Measurements from ENCODE around the gene TBC1D25.
A peak's percentile ranks its signal among the peaks of the same experiment; 100 is the strongest.

Gene TBC1D25

DNA sequence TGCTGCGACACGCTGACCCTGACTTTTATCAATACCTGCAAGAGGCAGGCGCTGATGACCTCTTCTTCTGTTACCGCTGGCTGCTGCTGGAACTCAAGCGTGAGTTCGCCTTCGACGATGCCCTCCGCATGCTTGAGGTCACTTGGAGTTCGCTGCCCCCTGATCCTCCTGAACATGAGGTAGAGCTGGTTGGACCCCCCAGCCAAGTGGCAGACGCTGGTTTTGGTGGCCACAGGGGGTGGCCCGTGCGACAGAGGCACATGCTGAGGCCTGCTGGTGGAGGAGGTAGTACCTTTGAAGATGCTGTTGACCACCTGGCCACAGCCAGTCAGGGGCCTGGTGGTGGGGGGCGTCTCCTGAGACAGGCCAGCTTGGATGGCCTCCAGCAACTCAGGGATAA lies 20.5 kb downstream of the TBC1D25 start:
- DNase-seq (ENCODE audit: low read depth in 3 of 3): no peak

DNA sequence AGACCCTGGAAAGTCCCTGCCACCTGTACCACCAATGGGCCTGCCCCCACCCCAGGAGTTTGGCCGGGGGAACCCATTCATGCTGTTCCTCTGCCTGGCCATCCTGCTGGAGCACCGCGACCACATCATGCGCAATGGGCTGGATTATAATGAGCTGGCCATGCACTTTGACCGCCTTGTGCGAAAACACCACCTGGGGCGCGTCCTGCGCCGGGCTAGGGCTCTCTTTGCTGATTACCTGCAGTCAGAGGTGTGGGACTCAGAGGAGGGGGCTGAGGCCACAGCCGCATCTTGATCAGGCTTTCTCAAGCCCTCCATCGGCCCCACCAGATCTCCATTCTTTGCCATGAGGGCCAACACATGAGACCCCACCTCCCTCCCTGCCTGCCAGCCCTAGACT lies 21.2 kb downstream of the TBC1D25 start:
- no peak for DNase-seq (ENCODE audit: low read depth in 3 of 3)

DNA sequence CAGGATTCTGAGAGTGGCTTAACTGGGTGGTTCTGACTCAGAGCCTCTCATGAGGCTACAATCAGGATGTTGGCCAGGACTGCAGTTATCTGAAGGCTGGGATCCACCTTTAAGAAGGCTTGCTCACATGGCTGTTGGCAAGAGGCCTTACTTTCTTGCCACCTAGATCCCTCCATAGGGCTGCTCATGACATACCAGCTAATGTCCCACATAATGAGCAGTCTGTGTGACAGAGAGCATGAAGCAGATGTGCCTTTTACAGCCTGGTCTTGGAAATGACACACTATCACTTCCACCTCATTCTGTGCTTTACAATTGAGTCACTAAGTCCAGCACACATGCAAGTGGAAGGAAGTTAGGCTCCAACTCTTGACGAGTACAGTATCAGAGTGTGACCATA lies 30.4 kb downstream of the TBC1D25 start:
- no peak for DNase-seq (ENCODE audit: low read depth in 3 of 3)

DNA sequence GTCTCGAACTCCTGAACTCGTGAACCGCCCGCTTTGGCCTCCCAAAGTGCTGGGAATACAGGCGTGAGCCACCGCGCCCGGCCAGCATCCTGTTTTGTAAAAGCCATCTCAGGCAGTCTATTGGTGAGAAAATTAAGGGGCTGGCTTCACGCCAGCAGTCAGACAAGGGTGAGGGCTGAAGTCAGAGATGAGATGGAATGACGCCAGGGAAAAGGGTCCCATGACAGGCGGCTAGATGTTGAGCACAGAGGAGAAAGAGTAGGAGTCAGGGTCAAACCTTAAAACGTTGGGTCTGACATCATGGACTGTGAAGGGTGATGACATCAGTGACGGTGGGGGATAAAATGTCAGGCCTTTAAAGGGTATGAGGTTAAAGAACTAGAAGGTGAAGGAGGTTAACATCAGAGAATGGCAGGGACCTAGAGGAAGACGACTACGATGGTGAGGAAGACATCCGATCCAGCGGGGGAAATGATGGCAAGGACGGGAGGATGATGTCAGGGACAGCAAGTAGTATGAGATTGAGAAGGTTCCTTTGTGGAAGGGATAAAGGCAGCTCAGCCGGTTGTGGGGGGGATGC lies 34.3 kb downstream of the TBC1D25 start:
- DNase-seq (ENCODE audit: low read depth in 3 of 3): peak in 1 of 3 experiments; percentile 2

DNA sequence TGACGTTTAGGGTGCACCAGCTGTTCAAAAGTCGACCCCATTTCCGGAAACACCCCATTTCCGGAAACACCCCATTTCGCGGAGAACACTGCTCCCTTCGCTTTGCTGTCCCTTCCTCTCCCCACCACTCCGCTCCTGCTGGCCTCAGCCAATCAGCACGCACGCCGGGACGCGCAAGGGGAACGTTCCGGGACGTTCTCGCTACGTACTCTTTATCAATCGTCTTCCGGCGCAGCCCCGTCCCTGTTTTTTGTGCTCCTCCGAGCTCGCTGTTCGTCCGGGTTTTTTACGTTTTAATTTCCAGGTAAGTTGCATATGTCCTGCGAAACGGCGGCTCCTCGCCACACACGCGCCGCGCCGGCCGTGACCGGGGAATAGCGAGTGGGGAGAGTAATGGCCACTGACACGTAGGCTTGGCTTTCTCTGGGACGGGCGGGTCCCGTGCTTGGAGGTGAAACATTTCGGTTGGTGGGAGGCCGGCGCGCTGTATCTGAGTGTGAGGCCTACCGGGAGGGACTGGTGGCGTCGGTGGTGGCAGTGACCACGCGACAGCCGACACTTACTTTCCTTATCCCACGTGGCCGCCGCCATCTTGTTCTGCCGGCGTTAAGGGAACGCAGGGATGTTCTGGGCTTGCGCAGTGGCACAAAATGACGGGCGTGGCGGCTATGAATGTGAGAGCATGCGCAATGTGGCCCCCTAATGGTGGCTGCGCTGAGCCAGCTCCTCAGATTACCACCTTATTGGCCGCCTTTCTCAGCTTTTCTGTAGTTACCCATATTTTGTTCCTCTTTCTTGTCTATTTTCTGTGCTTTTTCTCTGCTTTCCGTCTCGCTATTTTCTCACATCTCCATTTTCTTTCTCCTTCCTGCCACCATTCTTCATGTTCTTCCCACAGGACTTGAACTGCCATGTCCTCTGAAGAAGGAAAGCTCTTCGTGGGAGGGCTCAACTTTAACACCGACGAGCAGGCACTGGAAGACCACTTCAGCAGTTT lies 35.1 kb downstream of the TBC1D25 start, which contains the start of gene RBM3:
Gene RBM3, plus strand, starts transcription at position 215 of the 997 bp plus-strand sequence. Its CDS starts 697 bp downstream, at position 912.
- peak; percentile 73 to 85 (median 82) for DNase-seq (ENCODE audit: low read depth in 3 of 3)

DNA sequence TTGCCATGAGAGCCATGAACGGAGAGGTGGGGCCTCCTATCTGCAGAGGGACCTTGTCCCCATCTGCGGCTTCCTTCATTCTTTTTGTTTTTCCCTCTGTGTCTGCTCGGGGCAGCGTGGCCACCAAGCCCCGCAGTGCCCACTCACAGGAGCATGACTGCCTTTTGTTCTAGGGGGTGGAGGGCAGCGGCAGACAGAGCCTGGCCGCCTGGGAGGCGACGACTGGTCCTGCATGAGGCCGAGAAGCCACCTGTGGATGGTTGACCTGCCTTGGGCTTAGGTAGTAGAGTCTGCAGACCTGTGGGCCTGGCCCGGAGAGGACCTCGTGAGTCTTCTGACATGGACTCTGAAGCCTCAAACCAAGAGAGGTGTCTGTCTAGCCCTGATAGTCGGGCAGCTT lies 36.1 kb downstream of the TBC1D25 start:
- no peak for DNase-seq (ENCODE audit: low read depth in 3 of 3)

DNA sequence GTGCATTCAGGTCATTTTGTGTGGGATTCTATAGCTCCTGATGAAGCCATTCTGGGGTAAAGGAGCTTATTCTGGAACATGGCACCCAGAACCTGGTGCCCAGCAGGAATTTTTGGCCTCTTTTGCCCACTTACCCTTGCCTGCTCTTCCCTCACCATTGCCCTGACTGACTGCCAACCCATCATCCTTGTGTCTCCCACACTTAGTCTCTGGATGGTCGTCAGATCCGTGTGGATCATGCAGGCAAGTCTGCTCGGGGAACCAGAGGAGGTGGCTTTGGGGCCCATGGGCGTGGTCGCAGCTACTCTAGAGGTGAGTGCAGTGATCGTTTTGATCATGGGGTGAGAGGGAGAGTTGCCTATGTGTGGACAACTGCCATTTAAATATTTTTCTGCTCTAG lies 36.6 kb downstream of the TBC1D25 start:
- no peak for DNase-seq (ENCODE audit: low read depth in 3 of 3)

DNA sequence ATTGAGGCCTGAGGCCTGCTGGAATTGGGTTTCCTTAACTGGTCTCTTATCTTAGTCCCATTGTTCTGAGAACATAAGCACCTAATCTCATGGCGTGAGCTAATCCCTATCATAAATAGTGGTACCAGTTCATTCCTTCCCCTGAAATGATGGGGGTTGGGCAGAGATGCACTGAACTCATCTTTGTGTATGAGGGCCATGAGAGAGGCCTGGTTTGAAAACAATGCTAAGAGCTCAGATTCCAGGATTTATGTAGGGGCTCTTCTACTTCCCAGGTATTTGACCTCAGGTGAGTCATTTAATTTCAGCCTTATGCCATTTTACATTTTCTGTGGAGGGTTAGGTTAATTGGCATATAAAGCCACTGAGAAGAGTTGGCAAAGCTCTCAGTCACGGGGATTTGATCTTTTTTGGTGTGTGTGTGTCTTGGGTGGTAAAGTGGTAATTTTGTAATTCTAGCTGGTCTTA lies 39.2 kb downstream of the TBC1D25 start:
- no peak for DNase-seq (ENCODE audit: low read depth in 3 of 3)

DNA sequence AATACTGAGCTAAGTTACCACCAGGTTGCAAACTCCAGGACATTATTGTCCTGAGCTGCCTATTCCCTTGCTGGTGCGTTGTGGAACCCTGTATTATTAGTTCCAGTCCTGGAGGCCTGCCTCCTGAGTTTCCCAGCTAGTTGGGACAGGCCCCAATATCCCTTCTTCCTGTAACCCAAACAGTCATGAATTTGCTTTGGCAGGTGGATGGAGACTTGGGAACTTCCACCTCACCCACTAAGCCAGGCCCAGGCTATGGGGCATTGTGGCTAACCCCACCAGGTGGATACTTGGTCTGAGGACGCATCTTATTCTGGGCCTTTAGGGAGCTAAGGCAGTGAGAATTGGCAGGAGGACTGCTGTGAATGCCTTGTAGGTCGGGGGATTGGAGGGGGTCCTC lies 39.7 kb downstream of the TBC1D25 start:
- DNase-seq (ENCODE audit: low read depth in 3 of 3): no peak

DNA sequence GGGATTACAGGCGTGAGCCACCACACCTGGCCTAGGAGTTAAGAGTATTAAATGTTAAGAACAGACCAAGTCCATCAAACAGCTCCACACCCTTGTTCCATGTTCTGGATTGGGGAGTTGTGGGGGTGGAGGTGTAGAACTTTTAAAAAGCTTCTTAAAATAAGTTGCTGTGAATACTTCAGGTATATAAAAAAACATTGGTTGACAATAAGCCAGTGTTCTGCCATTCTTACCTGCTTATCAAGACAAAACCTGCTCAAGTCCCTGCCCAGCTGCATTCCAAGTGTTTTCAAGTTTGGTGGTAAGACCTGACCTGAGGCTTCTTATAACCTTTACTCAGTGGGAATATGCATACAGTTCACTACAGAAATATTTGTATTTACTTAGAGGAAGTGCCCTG lies 41.1 kb downstream of the TBC1D25 start:
- no peak for DNase-seq (ENCODE audit: low read depth in 3 of 3)

DNA sequence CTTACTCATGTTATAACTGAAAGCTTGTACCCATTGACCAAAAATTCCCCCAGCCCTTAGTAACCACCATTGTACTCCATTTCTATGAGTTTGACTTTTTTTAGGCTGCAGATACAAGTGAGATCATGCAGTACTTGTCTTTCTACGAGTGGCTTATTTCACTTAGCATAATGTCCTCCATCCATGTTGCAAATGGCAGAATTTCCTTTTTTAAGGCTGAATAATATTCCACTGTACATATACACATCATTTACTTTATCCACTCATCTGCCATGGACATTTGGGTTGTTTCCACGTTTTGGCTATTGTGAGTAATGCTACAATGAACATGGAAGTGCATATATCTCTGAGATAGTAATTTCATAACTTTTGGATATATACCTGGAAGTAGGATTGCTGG lies 45.2 kb downstream of the TBC1D25 start:
- DNase-seq (ENCODE audit: low read depth in 3 of 3): no peak

DNA sequence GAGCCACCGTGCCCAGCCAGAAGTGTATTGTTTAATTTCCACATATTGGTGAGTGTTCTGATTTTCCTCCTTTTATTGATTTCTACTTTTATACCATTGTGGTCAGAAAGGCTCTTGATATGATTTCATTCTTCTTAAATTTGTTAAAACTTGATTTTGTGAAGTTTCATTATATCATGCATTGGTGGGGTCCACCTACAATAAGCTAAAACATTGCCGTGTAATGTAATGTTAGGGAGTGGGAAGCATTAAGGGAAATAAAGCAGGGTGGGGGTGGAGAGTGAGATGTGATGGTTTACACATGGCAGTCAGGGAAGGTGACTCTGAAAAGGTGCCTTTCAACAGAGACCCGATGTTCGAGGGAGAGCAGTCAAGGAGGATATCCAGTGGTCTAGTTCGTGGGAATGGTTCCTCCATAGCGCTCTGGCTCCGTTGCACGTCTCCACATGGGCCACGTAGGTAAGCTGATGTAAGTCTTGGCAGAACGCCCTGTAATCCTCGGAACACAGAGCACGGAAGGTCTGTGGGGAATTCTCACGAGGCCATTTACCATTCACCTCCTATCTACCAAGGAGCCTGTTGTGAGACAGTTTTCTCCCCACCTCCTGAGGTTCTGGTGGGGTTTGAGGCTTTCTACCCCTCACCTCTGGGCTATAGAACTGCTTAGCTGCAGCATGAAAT lies 50.1 kb downstream of the TBC1D25 start:
- DNase-seq (ENCODE audit: low read depth in 3 of 3): no peak

DNA sequence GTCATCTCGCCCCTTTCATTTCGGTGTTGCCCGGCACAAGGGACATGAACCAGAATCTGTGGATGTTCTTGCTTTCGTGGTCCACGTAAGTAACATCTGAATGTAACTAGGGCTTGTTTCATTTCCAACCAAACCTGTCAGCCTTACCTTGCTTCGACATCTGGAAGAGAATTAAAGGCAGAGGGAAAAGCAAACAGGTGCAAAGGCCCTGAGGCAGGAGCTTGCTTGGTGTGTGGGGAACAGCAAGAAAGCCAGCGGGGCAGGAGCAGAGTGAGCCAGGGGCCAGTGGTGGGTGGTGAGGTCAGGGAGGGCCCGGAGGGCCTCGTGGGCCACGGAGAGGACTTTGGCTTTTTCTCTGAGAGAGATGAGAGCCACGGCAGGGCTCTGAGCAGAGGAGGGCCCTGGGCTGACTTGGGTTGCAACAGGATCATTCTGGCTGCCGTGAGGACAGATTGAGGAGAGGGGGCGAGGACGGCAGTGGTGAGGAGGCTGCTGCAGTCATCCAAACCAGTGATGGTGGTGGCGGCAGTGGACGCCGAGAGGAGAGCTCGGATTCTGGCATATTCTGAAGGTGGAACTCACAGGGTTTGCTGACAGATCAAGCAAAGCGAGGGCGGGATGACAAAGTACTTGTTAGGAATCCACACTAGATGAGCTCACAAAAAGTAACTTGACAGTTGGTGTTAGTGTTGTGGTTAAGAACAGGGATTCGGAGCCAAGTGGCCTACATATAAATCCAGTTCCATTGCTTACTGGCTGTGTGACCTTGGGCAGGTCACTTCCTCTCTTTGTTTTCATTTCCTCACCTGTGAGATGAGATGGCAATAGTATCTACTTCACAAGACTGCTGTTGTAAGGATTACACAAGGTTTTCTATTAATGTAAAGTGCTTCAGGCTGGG lies 50.9 kb downstream of the TBC1D25 start:
- no peak for DNase-seq (ENCODE audit: low read depth in 3 of 3)

DNA sequence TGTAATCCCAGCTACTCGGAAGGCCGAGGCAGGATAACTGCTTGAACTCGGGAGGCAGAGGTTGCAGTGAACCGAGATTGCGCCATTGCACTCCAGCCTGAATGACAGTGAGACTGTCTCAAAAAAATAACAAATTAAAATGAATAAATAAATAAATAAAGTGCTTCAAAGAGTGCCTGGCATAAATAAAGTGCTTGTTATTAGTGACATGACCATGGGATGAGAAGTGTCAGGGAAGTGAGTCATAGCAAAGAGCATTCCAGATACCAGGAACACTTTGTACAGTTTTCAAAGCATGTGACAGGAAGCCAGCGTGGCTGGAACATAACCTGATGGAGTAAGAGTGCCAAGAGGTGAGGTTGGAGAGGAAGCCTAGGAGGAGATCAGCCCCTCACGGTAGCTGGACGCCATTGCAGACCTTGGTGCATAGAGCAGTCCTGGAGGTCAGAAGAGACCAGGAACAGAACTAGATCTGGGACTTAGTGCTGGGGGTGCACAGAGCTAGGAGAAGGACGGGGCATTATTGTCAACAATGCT lies 51.8 kb downstream of the TBC1D25 start:
- DNase-seq (ENCODE audit: low read depth in 3 of 3): no peak

DNA sequence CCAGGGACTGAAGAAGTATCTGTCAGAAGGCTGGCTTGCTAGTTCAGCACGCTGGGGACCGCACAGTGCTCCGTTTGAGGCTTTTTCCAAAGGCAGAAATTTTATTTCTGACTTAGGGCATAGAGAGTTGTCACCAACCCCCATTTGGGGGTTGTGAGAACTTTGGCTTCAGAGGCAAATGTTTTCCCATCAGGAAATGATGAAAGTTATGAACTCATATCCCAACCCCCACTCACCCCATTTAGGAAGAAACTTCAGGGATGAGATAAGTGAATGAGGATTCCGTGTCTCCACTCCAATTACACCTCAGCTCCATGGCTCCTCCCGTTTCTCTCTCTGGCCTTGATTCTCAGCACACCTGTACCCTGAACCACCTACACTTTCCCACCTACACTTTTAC lies 53.5 kb downstream of the TBC1D25 start:
- DNase-seq (ENCODE audit: low read depth in 3 of 3): no peak

DNA sequence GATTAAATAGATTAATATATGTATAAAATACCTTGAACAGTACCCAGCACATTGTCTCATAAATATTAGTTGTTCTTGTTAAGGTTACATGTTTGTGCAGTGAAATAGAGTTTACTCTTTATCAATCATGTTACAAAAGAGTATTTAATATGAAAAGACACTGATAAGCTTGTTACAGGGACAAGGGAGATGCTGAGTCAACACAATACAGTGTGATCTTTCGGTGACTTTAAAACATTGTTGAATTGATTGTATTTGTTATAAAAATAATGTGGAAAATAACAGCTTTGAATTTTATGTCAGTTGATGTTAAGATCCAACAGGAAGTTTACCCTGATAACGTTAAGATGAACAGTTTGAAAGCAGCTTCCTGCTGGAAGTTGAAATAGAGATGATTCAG lies 56.4 kb downstream of the TBC1D25 start:
- DNase-seq (ENCODE audit: low read depth in 3 of 3): no peak

DNA sequence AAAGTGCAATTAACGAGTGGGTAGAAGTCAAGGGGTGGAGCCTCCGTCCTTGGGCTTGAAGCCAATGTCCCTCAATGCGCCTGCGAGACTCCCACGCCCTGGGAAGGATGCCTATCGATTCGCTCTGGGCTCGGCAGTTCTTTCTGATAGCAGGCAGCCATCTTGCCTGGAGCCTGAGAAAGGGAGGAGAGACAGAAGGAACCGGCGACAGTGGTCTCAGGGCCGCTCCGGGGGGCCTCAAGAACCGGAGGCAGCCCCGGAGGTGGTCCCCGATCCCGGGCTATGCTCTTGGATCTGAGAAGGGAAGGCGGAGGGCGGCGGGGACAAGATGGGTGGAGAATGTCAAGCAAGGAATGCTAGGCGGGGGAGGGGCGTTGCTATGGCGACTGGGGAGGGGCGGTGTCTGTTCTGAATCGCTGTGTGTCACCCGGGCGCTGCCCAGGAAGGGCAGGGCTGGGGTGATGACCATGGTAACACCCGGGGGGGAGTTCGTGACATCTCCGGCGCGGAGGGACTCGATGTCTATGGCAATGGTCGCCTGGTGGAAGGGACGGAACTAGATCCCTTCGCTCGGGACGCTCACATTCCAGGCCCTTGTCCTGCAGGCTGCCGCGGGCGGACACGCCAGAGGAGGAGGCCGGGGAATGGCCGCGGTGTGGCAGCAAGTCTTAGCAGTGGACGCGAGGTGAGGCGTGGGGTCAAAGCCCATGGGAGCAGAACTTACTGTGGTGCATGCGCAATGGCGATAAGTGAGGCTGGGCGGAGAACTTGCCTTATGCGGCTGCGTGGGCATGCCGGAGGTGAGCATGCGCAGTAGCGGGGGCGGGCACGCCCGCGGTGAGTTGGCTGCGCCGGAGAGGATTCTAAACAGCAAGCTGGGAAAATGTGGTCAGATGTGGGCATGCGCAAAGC lies 58.1 kb downstream of the TBC1D25 start, which contains the start of gene WDR13:
Gene WDR13, plus strand, starts transcription at position 140 of the 912 bp plus-strand sequence. Its CDS starts 505 bp downstream, at position 645.
- DNase-seq (ENCODE audit: low read depth in 3 of 3): peak; percentile 75 to 86 (median 82)

DNA sequence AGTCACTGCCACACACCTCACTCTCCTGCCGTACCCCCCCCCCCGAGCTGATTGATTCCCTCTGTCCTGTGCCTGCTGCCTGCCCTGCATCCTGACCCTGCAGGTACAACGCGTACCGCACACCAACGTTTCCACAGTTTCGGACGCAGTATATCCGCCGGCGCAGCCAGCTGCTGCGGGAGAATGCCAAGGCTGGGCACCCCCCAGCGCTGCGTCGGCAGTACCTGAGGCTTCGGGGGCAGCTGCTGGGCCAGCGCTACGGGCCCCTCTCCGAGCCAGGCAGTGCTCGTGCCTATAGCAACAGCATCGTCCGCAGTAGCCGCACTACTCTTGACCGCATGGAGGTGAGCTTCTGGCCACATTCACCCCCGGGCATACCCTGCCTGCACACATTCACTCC lies 59.1 kb downstream of the TBC1D25 start:
- DNase-seq (ENCODE audit: low read depth in 3 of 3): no peak

DNA sequence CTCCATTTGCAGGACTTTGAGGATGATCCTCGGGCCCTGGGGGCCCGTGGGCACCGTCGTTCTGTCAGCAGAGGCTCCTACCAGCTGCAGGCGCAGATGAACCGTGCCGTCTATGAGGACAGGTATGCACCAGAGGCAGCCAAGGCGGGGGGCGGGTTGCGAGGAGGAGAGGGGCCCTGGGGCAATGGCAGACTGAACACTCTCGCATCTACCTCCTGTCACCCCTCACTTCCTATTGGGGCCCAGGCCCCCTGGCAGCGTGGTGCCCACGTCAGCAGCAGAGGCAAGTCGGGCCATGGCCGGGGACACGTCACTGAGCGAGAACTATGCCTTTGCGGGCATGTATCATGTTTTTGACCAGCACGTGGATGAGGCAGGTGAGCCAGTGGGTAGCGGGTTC lies 59.8 kb downstream of the TBC1D25 start:
- DNase-seq (ENCODE audit: low read depth in 3 of 3): no peak

DNA sequence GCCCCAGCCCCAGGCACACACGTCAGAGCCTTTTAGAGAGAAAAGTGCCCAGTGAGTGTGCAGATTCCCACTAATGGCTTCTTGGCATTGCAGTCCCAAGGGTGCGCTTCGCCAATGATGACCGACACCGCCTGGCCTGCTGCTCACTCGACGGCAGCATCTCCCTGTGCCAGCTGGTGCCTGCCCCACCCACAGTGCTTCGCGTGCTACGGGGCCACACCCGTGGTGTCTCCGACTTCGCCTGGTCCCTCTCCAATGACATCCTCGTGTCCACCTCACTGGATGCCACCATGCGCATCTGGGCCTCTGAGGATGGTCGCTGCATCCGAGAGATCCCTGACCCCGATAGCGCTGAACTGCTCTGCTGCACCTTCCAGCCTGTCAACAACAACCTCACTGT lies 60.7 kb downstream of the TBC1D25 start:
- no peak for DNase-seq (ENCODE audit: low read depth in 3 of 3)
